ENCODE data around the gene CABLES1.
"Not testable (repeated sequence)": the region's sequence is repeated elsewhere in the genome, so short reads cannot be mapped to it uniquely, and the experiment has no call there.

CABLES1 gene

GRCh38 chr18:23239350-23239692, 104.0 kb downstream of the CABLES1 start:
- Histone ChIP-seq H3K27me3 (ENCODE audit: insufficient read depth, low read depth, severe bottlenecking) (no peaks in the 10 kb centered on the region), H3K4me3 (ENCODE audit: low read depth, low read length) (no peak overlapping the region), H3K9me3 (ENCODE audit: severe bottlenecking) (no peaks in the 10 kb centered on the region), H3K27ac (no peak overlapping the region), H3K36me3 (no peaks in the 10 kb centered on the region)
- no peak for TF ChIP-seq CTCF (IDR thresholded peaks at IDR 0.05; ENCODE audit: low read depth, low read length)
- no peak for DNase-seq

- DNase-seq = no peak
- H3K36me3 ChIP-seq = no peaks in the 10 kb centered on the region
- no peak overlapping the region for H3K4me3 ChIP-seq (ENCODE audit: low read depth, low read length)
- TF ChIP-seq CTCF (IDR thresholded peaks at IDR 0.05; ENCODE audit: low read depth, low read length) = no peak
- no peak overlapping the region for H3K27ac ChIP-seq
- no peaks in the 10 kb centered on the region for H3K9me3 ChIP-seq (ENCODE audit: severe bottlenecking)
- no peaks in the 10 kb centered on the region for H3K27me3 ChIP-seq (ENCODE audit: insufficient read depth, low read depth, severe bottlenecking)
These were observed 104.8 kb downstream of the CABLES1 start for GRCh38 chr18:23239885-23240608.

- no peak for DNase-seq
- H3K36me3 ChIP-seq = no peaks in the 10 kb centered on the region
- H3K4me3 ChIP-seq (ENCODE audit: low read depth, low read length) = no peak overlapping the region
- no peaks in the 10 kb centered on the region for H3K27me3 ChIP-seq (ENCODE audit: insufficient read depth, low read depth, severe bottlenecking)
- TF ChIP-seq CTCF (IDR thresholded peaks at IDR 0.05; ENCODE audit: low read depth, low read length) = no peak
- H3K27ac ChIP-seq = no peak overlapping the region
- no peaks in the 10 kb centered on the region for H3K9me3 ChIP-seq (ENCODE audit: severe bottlenecking)
These were observed 105.3 kb downstream of the CABLES1 start for GRCh38 chr18:23240609-23240930.

GRCh38 chr18:23241833-23242496, 106.7 kb downstream of the CABLES1 start:
- H3K36me3 ChIP-seq; H3K27ac ChIP-seq; H3K4me3 ChIP-seq (ENCODE audit: low read depth, low read length); H3K27me3 ChIP-seq (ENCODE audit: insufficient read depth, low read depth, severe bottlenecking); H3K9me3 ChIP-seq (ENCODE audit: severe bottlenecking); DNase-seq: not testable (repeated sequence)

GRCh38 chr18:23243178-23243577, 107.9 kb downstream of the CABLES1 start:
- Histone ChIP-seq H3K27me3 (ENCODE audit: insufficient read depth, low read depth, severe bottlenecking) (no peaks in the 10 kb centered on the region), H3K27ac (no peak overlapping the region), H3K36me3 (no peaks in the 10 kb centered on the region), H3K4me3 (ENCODE audit: low read depth, low read length) (no peak overlapping the region), H3K9me3 (ENCODE audit: severe bottlenecking) (no peaks in the 10 kb centered on the region)
- DNase-seq = no peak
- TF ChIP-seq CTCF (IDR thresholded peaks at IDR 0.05; ENCODE audit: low read depth, low read length) = no peak

GRCh38 chr18:23243816-23244215, 108.5 kb downstream of the CABLES1 start:
- no peaks in the 10 kb centered on the region for H3K9me3 ChIP-seq (ENCODE audit: severe bottlenecking)
- H3K27me3 ChIP-seq (ENCODE audit: insufficient read depth, low read depth, severe bottlenecking) = no peaks in the 10 kb centered on the region
- DNase-seq = no peak
- no peaks in the 10 kb centered on the region for H3K36me3 ChIP-seq
- H3K4me3 ChIP-seq (ENCODE audit: low read depth, low read length) = no peak overlapping the region
- peak overlapping the region; percentile 41 for H3K27ac ChIP-seq
- TF ChIP-seq CTCF (IDR thresholded peaks at IDR 0.05; ENCODE audit: low read depth, low read length) = no peak

Measured in WERI-Rb-1 (cell line).